Osteocyte (in vitro differentiated cells): ENCODE results near the gene TPRKB. TPM values are rescaled to one million over a fixed set of nuclear protein-coding genes. Genes with fewer than 3 reads are reported as not detected.

ENCODE experiments used
- DNase-seq: peaks from one replicate; pipeline ENCODE4 v3.0.0; 2021; ENCODE audit warnings: mixed read lengths; ENCODE audit not compliant: unreplicated experiment; ENCODE audit errors: extremely low spot score
- H3K27ac Mint-ChIP-seq: one replicate; pipeline ENCODE4 v1.8.0; 2021; ENCODE audit warnings: mild to moderate bottlenecking, mixed read lengths; ENCODE audit not compliant: unreplicated experiment
- H3K27me3 Mint-ChIP-seq: one replicate; pipeline ENCODE4 v1.8.0; 2021; ENCODE audit warnings: mixed read lengths; ENCODE audit not compliant: unreplicated experiment
- H3K36me3 Mint-ChIP-seq: one replicate; pipeline ENCODE4 v1.8.0; 2021; ENCODE audit warnings: mixed read lengths; ENCODE audit not compliant: unreplicated experiment
- H3K4me1 Mint-ChIP-seq: one replicate; pipeline ENCODE4 v1.8.0; 2021; ENCODE audit warnings: mixed read lengths; ENCODE audit not compliant: unreplicated experiment
- H3K4me3 Mint-ChIP-seq: one replicate; pipeline ENCODE4 v1.8.0; 2021; ENCODE audit warnings: mild to moderate bottlenecking, moderate library complexity, mixed read lengths; ENCODE audit not compliant: unreplicated experiment
- H3K9me3 Mint-ChIP-seq: one replicate; pipeline ENCODE4 v1.8.0; 2021; ENCODE audit warnings: mixed read lengths; ENCODE audit not compliant: unreplicated experiment
- total RNA-seq: library from RNA; stranded (reverse); gene quantifications from 2 replicates; pipeline ENCODE4 v1.2.1, GENCODE V29; 2021
- TF ChIP-seq, protein P1 (sequence below): fragments of 200-600 bp; sonication (generic); IDR thresholded peaks from 2 replicates; pipeline ENCODE4 v1.5.0; 2021; ENCODE audit warnings: antibody characterized with exemption, mild to moderate bottlenecking, moderate library complexity

Gene TPRKB
- total RNA-seq, 1 donor from 2014 or later, result 16.7 TPM

DNA sequence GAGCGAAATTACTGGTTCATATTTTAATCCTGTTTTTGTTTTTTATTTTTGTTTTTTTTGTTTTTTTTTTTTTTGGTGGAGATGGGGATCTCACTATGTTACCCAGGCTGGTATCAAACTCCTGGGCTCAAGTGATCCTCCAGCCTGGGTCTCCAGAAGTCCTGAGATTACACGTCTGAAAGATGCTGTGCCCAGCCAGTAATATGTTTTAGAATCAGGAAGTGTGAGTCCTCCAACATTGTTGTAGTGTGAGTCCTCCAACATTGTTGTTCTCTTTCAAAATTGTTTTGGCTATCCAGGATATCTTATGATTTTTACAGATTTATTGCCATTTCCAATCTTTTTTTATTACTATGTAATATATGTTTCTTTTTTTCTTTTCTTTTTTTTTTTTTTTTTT lies 23.1 kb downstream of the TPRKB start:
- no peak for DNase-seq
- no peaks in the 10 kb centered on the region for H3K4me1 Mint-ChIP-seq
- peaks cover 12% of the 10 kb centered on the region for H3K9me3 Mint-ChIP-seq
- H3K4me3 Mint-ChIP-seq, result no peak overlapping the region
- no peaks in the 10 kb centered on the region for H3K36me3 Mint-ChIP-seq
- H3K27me3 Mint-ChIP-seq, result peaks cover 35% of the 10 kb centered on the region
- H3K27ac Mint-ChIP-seq, result no peak overlapping the region
- TF ChIP-seq, protein P1, sequence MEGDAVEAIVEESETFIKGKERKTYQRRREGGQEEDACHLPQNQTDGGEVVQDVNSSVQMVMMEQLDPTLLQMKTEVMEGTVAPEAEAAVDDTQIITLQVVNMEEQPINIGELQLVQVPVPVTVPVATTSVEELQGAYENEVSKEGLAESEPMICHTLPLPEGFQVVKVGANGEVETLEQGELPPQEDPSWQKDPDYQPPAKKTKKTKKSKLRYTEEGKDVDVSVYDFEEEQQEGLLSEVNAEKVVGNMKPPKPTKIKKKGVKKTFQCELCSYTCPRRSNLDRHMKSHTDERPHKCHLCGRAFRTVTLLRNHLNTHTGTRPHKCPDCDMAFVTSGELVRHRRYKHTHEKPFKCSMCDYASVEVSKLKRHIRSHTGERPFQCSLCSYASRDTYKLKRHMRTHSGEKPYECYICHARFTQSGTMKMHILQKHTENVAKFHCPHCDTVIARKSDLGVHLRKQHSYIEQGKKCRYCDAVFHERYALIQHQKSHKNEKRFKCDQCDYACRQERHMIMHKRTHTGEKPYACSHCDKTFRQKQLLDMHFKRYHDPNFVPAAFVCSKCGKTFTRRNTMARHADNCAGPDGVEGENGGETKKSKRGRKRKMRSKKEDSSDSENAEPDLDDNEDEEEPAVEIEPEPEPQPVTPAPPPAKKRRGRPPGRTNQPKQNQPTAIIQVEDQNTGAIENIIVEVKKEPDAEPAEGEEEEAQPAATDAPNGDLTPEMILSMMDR, result no peak

DNA sequence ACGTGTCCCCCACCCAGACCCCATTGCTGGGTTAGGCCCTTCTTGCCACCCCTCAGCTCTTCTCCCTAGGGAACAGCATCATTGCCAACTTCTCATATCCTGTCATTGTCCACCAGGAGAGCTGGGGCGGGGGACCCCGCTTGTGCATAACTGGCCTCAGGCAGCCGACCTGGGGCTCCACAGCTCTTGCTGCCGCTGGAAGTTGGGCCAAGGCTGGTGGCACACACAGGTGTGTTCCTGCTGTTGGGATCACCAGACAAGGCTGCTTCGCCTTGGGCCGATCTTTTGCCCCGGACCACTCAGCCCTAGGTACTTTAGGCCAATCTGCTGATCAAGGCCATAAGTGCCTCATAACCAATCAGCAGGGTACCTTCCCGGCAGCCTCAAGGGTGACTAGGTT lies 28.6 kb downstream of the TPRKB start:
- Mint-ChIP-seq H3K36me3 (no peaks in the 10 kb centered on the region), H3K4me1 (no peaks in the 10 kb centered on the region), H3K9me3 (peaks cover 2% of the 10 kb centered on the region), H3K27ac (no peak overlapping the region), H3K4me3 (no peak overlapping the region), H3K27me3 (peaks cover 37% of the 10 kb centered on the region)
- TF ChIP-seq, protein P1, result no peak
- peak; percentile 82 for DNase-seq

DNA sequence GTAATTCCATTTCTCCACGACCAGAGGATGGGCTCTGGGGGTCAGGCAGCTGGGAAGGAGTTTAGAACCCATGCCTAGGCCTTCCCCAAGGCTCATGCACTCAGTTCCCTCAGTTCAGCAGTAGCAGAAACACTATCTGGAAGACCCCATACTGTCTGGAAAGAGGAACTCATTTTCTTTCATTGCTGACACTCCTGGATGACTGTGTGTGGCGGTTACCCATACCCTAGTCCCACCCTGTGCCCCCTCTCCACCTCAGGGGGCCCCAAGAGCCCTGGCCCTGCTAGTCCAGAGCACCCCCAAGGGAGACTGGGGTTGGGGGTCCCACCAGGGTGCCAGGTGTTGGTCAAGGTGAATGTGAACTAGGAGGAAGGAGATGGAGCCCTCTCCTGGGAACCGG lies 29.5 kb downstream of the TPRKB start:
- no peak overlapping the region for H3K4me3 Mint-ChIP-seq

DNA sequence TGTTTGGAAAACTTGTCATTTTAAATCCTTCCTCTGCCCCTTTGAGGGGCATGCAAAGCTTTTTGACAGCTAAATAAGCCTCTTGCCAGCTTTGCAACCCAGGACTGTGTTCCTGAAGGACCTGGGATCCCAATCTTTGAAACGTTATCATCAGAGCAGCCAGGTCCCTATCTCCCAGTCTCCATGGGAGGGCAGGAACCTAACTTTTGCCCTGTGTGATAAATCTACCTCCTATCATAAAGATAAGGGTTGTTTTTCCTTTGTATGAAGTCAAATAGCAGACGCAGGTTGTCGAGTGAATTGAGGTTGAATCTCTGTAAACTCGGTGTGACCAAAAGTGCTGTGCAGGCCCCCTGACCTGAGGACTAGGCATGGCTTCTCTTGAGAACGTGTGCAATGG lies 30.1 kb downstream of the TPRKB start:
- DNase-seq, result no peak
- Mint-ChIP-seq H3K27me3 (peaks cover 34% of the 10 kb centered on the region), H3K27ac (no peak overlapping the region), H3K9me3 (no peaks in the 10 kb centered on the region), H3K4me3 (no peak overlapping the region), H3K4me1 (no peaks in the 10 kb centered on the region), H3K36me3 (no peaks in the 10 kb centered on the region)
- TF ChIP-seq, protein P1, result no peak

More for the DNA sequence above, 29.5 kb downstream of the TPRKB start:
- no peaks in the 10 kb centered on the region for H3K4me1 Mint-ChIP-seq
- H3K9me3 Mint-ChIP-seq, result no peaks in the 10 kb centered on the region
- H3K27me3 Mint-ChIP-seq, result peaks cover 35% of the 10 kb centered on the region
- H3K27ac Mint-ChIP-seq, result no peak overlapping the region
- DNase-seq, result no peak
- TF ChIP-seq, protein P1, result no peak
- H3K36me3 Mint-ChIP-seq, result no peaks in the 10 kb centered on the region

DNA sequence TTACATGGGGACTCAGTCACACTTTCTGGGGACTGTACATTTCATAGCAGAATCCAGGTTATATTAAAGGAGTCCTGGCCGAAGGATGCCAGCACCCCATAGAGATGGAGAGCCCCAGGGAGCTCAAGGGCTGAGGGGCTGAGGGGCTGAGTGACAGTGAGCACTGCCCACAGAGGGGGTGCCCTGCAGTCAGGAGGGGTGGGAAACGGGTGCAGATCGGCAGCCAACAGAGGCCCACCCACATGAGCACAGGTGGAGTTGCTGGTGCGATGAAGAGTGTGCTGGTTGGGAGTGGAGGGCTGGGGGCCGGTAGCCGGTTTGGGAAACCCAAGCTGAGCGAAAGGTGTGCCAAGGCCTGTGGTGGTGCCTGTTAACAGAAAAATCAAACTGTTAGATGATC lies 32.1 kb downstream of the TPRKB start:
- Mint-ChIP-seq H3K36me3 (no peaks in the 10 kb centered on the region), H3K9me3 (no peaks in the 10 kb centered on the region), H3K27me3 (peaks cover 22% of the 10 kb centered on the region)

More for the DNA sequence above, 32.1 kb downstream of the TPRKB start:
- TF ChIP-seq, protein P1, result no peak
- DNase-seq, result peak; percentile 73
- Mint-ChIP-seq H3K4me1 (no peaks in the 10 kb centered on the region), H3K27ac (no peak overlapping the region), H3K4me3 (no peak overlapping the region)
